NCI-H2227 (cell line): Measurements from ENCODE around the gene HDLBP.
"Not testable (repeated sequence)": the region's sequence is repeated elsewhere in the genome, so short reads cannot be mapped to it uniquely, and the experiment has no call there.

Experiments used
- DNase-seq: peaks from one replicate; lab custom pipeline; 2025; ENCODE audit not compliant: unreplicated experiment; lab: John Stamatoyannopoulos, UW

HDLBP gene

DNA sequence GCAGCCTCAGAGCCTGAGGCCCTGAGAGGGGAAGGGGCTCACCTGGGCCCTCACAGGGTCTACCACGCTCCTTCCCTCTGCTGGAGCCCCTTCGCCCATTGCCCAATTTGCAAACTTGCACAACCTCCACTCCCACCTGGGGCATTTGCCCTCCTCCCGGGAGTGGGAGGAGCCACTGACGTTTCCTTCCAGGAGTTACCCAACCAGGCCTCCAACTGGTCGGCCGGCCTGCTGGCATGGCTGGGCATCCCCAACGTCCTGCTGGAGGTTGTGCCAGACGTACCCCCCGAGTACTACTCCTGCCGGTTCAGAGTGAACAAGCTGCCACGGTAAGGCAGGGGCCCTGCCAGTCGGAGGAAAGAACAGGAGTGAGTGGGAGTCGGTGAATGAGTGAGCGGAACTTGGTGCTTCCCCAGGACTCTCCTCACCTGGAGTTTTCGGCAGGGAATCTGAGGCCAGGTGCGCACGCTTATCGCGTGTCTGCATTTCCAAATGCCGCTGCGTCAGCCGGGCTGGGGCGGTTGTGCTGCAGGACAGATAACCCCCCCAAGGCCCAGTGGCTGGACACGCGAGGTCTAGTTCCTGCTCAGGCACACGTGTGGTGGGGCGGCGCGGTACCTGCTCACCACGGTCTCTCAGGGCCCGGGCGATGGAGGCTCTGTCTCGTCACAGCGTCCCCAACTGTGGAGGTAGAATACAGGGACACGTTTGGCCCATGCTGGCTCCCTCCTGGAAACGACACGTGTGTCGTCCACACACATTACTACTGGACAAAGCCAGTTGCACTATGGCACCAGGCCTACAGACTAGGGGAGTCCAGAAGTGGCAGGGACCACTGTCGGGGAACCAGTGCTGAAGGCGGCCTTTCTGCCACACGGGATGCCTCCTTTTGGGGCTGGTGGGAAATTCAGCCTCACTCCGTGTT lies 115.3 kb downstream of the HDLBP start:
- no peak for DNase-seq

DNA sequence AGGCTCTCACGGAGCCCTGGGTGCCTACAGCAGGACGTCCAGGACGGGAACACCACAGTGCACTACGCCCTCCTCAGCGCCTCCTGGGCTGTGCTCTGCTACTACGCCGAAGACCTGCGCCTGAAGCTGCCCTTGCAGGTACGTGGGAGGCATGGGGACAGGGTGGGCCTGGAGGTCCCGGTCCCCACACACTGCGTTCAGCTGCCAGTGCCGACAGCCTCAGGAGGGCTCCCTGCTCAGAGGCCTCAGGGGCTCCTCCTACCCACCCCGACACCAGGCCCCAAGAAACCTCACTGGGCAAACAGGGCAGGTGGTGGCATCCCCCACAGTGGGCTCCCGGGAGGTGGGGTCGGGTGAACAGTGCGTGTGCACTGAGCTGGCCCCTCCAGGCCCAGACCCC lies 116.2 kb downstream of the HDLBP start:
- no peak for DNase-seq

DNA sequence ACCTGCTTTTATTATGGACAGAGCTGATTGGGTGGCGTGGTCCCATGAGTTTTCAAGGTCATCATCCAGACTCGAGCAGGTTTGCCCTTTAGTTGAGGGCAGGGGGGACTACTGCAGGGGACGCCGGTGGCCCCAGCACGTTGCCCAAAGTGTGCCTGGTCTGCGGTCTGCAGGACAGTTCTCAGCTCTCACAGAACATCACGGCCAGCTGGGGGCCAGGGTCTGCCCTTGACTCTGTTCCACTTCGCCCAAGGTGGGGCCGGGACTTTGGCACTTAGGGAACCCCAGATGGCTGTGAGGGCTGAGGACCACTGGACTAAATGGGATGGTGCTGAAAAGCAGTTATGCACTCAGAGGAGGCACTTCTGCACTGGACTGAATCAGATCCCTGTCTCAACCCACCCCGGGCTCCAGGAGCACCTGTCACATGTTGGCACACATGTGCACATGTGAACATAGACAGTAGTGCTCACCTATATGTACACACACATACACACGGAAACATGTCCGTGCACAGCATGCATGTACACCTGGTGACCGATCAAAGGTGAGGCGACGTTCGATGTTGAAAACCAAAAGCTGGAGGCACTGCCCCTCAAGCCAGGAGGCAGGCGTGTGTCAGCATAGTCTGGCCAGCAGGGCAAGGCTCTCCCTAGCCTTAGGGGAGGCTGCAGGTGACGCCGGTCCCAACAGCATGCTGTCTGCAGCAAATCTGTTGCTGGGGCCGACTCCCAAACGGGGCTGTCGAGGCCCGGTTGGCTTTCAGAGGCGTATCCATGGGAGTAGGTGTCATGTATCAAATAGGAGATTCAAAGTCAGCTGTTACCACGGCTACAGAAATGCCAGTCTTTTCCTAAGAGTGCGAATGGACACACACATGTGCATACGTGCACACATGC lies 116.8 kb downstream of the HDLBP start:
- DNase-seq = no peak

DNA sequence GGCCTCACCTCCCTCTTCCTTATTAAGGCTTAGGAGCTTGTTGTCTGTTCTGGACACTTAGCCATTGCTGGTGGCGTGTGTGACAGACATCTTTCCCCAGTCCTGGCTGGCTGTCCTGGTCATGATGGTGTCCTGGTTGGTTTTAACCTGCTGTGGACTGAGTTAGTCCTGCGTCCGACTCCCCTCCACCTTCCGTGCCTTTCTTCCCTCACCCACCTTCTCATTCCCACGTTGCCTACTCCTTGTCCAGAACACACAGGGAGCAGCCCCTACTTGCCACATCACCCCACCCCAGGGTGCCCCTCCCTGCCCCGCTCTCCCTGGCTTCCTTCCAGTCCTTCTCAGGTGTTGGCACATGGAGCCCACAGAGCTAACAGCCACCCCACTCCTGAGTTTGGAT lies 117.5 kb downstream of the HDLBP start:
- DNase-seq = no peak

DNA sequence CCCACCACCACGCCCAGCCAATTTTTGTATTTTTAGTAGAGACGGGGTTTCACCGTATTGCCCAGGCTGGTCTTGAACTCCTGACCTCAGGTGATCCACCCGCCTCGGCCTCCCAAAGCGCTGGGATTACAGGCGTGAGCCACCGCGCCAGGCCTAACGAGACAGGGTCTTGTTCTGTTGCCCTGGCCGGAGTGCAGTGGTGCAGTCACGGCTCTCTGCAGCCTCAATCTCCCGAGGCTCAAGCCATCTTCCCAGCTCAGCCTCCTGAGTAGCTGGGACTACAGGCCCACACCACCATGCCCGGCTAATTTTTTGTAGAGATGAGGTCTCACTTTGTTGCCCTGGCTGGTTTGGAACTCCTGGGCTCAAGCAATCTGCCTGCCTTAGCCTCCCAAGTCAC lies 118.2 kb downstream of the HDLBP start:
- not testable (repeated sequence) for DNase-seq

DNA sequence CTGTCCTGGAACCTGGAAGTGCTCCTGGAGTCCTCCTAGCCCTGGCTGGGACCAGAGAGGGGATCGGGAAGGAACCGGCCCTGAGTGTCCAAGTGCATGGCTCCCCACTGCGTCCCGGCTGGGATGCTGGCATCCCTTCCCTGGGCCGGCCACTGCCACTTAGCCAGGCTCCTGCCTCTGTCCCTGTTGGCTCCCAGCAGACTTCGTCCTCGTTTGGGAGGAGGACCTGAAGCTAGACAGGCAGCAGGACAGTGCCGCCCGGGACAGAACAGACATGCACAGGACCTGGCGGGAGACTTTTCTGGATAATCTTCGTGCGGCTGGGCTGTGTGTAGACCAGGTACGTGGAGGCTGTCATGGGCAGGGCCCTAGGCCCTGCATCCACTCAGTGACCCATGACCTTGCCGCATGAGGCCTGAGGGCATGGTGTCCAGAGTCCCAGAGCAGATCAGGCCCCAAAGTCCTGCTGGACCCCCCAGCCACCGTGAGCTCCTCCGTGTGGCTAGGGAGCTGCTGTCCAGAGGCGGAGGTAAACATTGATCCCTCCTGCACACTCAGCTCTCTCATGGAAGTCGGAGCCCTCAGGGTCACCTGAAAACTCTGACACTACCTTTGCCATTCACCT lies 119.9 kb downstream of the HDLBP start:
- DNase-seq = no peak

DNA sequence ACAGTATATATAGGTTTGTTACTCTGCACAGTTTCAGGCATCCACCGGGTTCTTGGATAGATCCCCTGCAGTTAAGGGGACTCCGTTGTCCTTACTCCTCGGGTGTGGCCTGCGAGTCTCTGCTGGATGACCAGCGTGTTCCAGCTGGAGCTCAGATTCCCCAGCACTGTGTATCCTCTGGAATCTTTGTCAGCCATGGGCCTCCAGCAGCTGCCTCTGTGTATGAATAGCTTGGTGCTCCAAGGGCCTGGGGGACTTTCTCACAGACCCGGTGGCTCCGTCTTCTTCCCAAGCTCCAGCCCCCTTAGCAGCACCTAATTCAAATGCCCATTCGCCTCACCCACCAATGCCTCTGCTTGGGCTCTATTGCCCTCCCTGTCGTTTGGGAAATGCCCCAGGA lies 120.7 kb downstream of the HDLBP start:
- DNase-seq = no peak

DNA sequence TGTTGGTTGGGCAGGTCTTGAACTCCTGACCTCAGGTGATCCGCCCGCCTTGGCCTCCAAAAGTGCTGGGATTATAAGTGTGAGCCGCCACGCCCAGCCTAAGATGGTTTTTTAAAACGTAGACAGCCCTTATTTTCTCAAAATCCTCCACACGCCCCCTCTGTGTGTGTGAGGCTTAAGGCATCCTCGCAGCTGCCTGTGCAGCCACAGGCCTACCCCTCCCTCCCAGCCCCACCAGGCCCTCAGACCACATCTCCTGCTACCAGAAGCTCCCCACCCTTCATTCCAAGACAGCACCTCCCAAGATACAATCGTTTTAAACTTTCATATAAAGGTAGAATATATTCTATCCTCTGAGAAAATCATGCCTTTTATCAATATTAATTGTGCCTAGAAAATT lies 122.2 kb downstream of the HDLBP start:
- no peak for DNase-seq

DNA sequence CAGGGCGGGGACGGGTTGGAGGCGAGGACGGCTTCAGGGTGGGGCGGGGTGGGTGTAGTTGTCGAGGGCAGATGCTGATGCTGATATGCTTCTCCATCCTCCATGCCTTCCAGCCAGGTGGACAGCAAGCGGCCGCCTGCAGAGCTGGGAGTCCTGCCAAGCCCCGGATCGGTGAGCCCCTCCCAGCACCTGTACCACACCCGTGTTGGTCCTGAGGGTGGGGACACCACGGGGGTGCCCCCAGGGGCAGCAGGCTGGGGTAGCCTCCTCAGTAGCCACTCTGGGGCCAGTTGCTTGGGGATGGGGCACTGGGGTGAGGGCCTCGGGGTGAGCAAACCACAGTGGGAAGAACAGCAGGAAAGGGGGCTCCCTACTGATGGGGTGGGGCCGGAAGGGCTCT lies 124.4 kb downstream of the HDLBP start:
- DNase-seq = no peak

DNA sequence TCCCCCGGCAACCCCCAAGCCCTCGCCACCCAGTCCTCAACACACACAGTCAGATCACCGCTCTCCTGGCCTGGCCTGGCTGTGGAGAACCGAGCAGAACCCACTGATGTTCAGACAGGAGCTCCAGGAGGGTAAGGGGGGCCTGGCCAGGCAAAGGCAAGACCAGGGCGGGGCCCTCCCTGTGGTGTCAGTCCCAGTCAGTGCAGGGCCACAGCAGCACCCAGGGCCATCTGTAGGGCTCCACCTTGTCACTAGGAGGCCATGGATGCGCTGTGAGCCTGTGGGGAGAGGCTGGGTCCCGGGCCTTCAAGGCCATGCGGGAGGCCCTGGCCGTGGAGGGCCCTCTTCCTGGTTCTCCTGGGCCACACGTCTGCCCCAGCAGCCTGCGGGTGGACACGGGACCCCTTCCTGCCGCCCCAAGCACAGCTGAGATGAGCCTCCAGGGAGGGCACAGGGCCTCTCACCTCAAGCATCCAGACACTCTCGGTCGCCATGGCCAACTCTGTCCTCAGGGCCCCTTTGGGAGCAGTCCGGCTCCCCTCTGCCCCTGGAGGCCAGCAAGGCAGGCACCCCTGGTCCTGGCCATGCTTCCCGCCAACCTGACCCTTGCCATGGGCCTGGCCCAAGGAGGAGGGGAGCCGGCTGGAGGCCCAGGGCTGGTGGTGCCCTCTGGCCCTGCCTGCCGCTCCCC lies 125.0 kb downstream of the HDLBP start:
- no peak for DNase-seq

DNA sequence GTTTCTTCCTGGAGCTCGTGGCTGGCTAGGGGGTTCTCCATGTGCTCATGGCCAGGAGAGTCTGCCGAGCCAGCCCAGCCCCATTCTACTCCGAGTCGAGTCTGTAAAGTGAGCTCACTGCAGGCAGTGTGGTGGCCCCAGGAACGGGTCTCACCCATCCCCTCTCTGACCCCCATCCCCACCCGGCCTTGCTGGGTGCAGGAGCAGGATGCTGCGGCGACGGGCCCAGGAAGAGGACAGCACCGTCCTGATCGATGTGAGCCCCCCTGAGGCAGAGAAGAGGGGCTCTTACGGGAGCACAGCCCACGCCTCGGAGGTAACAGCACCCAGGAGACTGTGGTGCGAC lies 125.6 kb downstream of the HDLBP start:
- no peak for DNase-seq

DNA sequence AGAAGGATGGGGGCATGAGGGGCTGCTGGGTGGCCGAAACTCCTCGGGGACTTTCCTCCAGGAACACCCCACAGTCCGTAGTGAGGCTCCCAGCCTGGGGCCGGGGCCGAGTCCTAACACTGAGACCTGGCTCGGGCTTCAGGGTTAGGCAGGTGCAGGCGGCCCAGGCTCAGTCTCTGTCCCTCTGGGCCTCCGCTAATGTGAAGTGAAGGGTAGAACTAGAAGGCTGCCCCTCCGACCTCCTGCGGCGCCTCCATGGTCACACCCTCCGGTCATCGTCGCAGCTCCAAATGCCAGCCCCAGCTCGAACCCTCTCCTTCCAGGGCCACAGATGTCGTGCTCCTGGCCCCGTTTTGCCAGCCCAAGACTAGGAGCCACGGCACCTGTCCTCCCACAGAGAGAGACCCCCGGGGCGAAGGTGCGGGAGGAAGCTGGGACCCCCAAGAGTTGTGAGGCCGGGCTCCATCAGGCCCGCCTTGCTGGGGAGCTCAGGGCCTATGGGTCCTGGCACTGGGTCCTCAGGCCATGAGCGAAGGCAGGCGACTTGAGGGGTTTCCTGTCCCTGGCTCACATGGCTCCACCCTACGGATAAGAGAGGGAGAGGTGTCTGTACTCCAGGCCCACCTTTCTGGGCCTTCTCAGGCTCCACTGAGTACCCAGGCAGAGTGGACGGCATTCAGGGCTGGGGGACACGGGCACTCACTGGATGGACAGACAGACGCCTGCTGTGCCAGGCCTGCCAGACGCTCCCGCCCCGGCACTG lies 126.2 kb downstream of the HDLBP start:
- DNase-seq = no peak

DNA sequence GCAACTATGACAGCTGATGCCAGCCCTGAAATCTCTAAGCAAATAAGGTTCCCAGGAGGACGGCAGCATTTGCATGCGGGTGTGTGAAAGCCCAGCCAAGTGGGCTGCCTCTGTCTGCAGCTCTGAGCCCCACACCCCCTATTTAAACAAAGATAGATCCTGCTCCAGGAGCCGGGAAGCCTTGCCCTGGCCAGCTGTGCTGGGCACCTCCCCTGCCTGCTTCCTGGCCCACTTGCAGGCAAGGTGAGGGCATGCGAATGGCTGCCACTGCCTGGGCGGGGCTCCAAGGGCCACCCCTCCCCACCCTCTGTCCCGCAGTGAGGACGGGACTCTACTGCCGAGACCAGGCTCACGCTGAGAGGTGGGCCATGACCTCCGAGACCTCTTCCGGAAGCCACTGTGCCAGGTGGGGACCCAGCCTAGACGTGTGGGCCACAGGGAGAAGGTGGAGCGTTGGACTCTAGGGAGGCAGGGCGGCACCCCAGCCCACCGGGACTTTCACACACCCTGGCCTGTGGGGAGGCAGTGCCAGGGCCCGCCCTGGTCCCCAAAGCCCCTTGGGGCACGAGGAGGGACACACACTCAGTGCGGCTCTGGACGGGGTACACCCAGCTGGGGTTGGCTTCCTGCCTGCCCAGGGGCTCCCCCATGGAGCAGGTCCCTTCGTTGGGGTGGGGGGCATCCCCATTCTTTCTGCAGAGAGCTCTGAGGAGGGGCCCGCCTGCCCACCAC lies 126.9 kb downstream of the HDLBP start, which contains the start of gene ANO7:
Gene ANO7 (plus strand): TSS at position 317 of the 732 bp plus-strand sequence. CDS start 1,387 bp downstream, outside the sequence.
- DNase-seq = no peak

DNA sequence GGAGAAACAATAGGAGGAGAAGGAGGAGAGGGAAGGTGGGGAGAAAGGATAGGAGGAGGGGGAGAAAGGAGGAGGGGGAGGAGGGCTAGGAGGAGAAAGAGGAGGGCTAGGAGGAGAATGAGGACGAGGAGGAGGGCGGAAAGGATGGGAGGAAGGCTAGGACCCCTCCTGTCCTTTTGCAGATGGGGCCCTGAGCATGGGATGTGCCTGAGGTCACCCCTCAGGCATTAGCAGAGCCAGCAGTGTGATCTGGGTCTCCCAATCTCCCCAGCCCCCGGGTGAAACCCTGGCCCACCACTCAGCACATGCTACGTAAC lies 127.6 kb downstream of the HDLBP start:
- no peak for DNase-seq

DNA sequence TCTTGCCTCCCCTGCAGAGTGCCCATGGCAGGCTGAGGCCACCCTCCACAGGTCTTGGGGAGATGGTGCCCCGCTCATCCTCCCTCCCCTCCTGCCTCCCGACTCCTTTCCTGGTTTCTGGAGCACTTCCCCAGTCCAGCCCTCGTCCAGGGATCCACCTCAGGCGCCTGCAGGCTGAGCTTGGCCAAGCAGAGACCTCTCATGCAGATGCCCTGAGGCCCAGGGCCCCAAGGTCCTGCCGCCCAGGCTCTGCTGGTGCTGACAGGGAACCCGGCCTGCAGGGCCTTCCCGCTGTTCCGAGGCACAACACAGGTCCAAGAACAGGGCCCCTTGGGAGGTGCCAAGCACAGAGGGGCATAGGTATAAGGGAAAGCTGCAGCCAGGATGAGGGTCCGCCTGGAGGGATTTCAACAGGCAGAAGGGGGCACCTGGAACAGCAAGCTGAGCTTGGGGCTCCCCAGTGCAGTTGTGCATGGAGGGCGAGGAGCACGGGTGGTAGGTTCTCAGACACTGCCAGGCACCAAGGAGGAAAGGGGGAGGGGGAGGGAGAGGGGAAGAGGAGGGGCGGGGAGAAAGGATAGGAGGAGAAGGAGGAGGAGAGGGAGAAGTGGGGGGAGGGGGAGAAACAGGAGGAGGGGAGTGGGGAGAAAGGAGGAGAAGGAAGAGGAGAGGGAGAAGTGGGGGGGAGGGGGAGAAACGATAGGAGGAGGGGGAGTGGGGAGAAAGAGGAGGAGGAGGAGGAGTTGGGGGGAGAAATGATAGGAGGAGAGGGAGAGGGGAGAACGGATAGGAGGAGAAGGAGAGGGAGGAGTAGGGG lies 128.2 kb downstream of the HDLBP start:
- DNase-seq = no peak

DNA sequence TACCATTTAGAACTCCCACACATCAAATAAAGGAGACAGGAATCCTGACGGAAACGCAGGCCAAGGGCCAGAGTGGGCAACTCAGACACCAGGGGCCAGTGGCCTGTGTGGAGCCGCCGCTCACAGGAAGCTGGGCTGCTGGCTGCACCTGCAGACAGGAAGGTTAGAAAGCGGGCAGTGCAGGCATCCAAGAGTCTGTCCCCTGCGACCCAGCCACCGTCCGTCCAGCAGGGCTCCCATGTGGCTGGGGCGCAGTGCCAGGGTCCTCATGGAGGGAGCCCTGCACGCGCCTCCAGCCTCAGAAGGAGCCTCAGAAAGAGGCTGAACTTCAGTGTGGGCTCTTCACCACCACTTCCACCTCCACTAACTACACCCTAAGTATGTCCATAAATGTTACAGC lies 129.5 kb downstream of the HDLBP start:
- DNase-seq = no peak

DNA sequence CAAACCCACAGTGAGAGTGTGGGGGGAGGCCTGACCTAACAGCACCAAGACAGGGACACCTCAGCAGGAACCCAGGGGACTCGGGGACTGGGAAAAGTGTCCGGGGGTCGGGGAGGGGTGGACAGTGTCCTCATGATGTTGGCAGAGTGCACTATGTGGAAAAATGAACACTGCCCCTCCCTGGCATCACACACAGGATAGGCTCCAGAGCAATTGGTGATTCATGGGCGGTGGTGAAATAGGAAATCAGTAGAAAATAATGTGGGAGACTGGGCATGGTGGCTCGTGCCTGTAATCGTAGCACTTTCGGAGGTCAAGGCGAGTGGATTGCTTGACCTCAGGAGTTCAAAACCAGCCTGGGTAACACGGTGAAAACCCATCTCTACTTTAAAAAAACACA lies 130.6 kb downstream of the HDLBP start:
- no peak for DNase-seq

DNA sequence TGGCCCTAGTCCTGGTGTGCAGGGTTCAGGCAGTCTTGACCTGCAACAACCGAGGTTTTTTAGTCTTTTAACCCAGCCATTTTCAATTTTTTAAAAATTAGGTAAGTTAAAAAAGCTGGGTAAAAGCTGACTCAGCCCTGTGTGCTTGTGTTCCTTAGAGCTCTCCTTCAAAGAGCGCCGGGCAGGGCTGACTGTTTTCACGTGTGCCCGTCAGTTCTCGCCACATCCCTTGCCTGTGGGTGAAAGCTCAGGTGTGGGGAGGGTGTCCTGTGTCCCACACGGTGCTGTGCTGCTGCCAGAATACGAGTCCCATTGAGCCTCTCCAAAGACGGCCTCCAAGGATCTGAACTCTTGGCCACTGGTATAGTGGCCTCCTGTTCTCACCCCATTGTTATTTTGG lies 132.3 kb downstream of the HDLBP start:
- DNase-seq = no peak
